ENCODE measurements around the gene FERMT3. TPM values are rescaled to one million over a fixed set of nuclear protein-coding genes. Genes with fewer than 3 reads are reported as not detected.

The FERMT3 gene
- total RNA-seq, 2 donors from 2014 or later = 142 to 193 TPM

GRCh38 chr11:64247729-64248531, 41.4 kb downstream of the FERMT3 start:
- DNase-seq (ENCODE audit: low spot score in 2 of 2) (no peak), ATAC-seq (no peak)
- Mint-ChIP-seq H3K36me3 (peaks cover 6 to 16% of the 10 kb centered on the region in 2 donors), H3K9me3 (no peaks in the 10 kb centered on the region), H3K27ac (peak overlapping the region in 1 of 2 donors; percentile 65)

- Mint-ChIP-seq H3K36me3 (peaks cover 6 to 9% of the 10 kb centered on the region in 2 donors), H3K27ac (no peak overlapping the region), H3K9me3 (no peaks in the 10 kb centered on the region)
- ATAC-seq = no peak
- no peak for DNase-seq (ENCODE audit: low spot score in 2 of 2)
Measured at GRCh38 chr11:64248578-64248977, 42.1 kb downstream of the FERMT3 start.

GRCh38 chr11:64249038-64249437, 42.5 kb downstream of the FERMT3 start:
- no peak overlapping the region for H3K27ac Mint-ChIP-seq
- ATAC-seq (no peak), DNase-seq (ENCODE audit: low spot score in 2 of 2) (no peak)
- H3K9me3 Mint-ChIP-seq = no peaks in the 10 kb centered on the region
- peaks cover 6% of the 10 kb centered on the region in 2 donors for H3K36me3 Mint-ChIP-seq

GRCh38 chr11:64249563-64250414, 43.3 kb downstream of the FERMT3 start:
- Mint-ChIP-seq H3K27ac (no peak overlapping the region), H3K9me3 (no peaks in the 10 kb centered on the region), H3K36me3 (peaks cover 6% of the 10 kb centered on the region in 2 donors)
- ATAC-seq = no peak
- no peak for DNase-seq (ENCODE audit: low spot score in 2 of 2)

- DNase-seq (ENCODE audit: low spot score in 2 of 2) (no peak), ATAC-seq (no peak)
- no peaks in the 10 kb centered on the region for H3K9me3 Mint-ChIP-seq
- H3K27ac Mint-ChIP-seq = no peak overlapping the region
- H3K36me3 Mint-ChIP-seq = peaks cover 6% of the 10 kb centered on the region in 2 donors
Measured at GRCh38 chr11:64250415-64251015, 44.0 kb downstream of the FERMT3 start.

GRCh38 chr11:64251016-64251752, 44.7 kb downstream of the FERMT3 start, which contains the start of gene PLCB3:
Gene PLCB3 (plus strand): TSS chr11:64251530. CDS start chr11:64251650, 120 bp downstream.
- no peaks in the 10 kb centered on the region for H3K9me3 Mint-ChIP-seq
- peak within 1 kb of the TSS; percentile 55 to 57 for H3K27ac Mint-ChIP-seq
- no peaks in the 10 kb centered on the region for H3K36me3 Mint-ChIP-seq
- peak; percentile 73 to 74 for ATAC-seq
- peak in 1 of 2 donors; percentile 79 for DNase-seq (ENCODE audit: low spot score in 2 of 2)

GRCh38 chr11:64251753-64252002, 45.2 kb downstream of the FERMT3 start:
- Mint-ChIP-seq H3K36me3 (no peaks in the 10 kb centered on the region), H3K9me3 (no peaks in the 10 kb centered on the region), H3K27ac (peak overlapping the region in 1 of 2 donors; percentile 55)
- DNase-seq (ENCODE audit: low spot score in 2 of 2) (no peak), ATAC-seq (no peak)

- peak overlapping the region; percentile 55 to 57 for H3K27ac Mint-ChIP-seq
- no peak for DNase-seq (ENCODE audit: low spot score in 2 of 2)
- no peaks in the 10 kb centered on the region for H3K36me3 Mint-ChIP-seq
- H3K9me3 Mint-ChIP-seq = no peaks in the 10 kb centered on the region
- ATAC-seq = peak in 1 of 2 donors; percentile 4
Measured at GRCh38 chr11:64252003-64252872, 45.7 kb downstream of the FERMT3 start.

GRCh38 chr11:64253043-64253442, 46.5 kb downstream of the FERMT3 start:
- DNase-seq (ENCODE audit: low spot score in 2 of 2) (no peak), ATAC-seq (no peak)
- Mint-ChIP-seq H3K36me3 (no peaks in the 10 kb centered on the region), H3K9me3 (no peaks in the 10 kb centered on the region), H3K27ac (no peak overlapping the region)

GRCh38 chr11:64253481-64253880, 47.0 kb downstream of the FERMT3 start:
- H3K27ac Mint-ChIP-seq = peak overlapping the region in 1 of 2 donors; percentile 46
- H3K9me3 Mint-ChIP-seq = no peaks in the 10 kb centered on the region
- no peak for DNase-seq (ENCODE audit: low spot score in 2 of 2)
- no peak for ATAC-seq
- no peaks in the 10 kb centered on the region for H3K36me3 Mint-ChIP-seq

GRCh38 chr11:64254326-64254725, 47.8 kb downstream of the FERMT3 start:
- ATAC-seq = no peak
- no peak overlapping the region for H3K27ac Mint-ChIP-seq
- no peaks in the 10 kb centered on the region for H3K36me3 Mint-ChIP-seq

GRCh38 chr11:64255135-64256128, 48.9 kb downstream of the FERMT3 start:
- ATAC-seq = no peak
- no peak overlapping the region for H3K27ac Mint-ChIP-seq
- H3K36me3 Mint-ChIP-seq = no peaks in the 10 kb centered on the region
- DNase-seq (ENCODE audit: low spot score in 2 of 2) = no peak
- no peaks in the 10 kb centered on the region for H3K9me3 Mint-ChIP-seq

More at GRCh38 chr11:64254326-64254725, 47.8 kb downstream of the FERMT3 start:
- H3K9me3 Mint-ChIP-seq = no peaks in the 10 kb centered on the region
- no peak for DNase-seq (ENCODE audit: low spot score in 2 of 2)

GRCh38 chr11:64256300-64256699, 49.8 kb downstream of the FERMT3 start:
- Mint-ChIP-seq H3K27ac (no peak overlapping the region), H3K9me3 (no peaks in the 10 kb centered on the region), H3K36me3 (no peaks in the 10 kb centered on the region)
- DNase-seq (ENCODE audit: low spot score in 2 of 2) = no peak
- ATAC-seq = no peak

- Mint-ChIP-seq H3K27ac (no peak overlapping the region), H3K36me3 (no peaks in the 10 kb centered on the region), H3K9me3 (no peaks in the 10 kb centered on the region)
- ATAC-seq (no peak), DNase-seq (ENCODE audit: low spot score in 2 of 2) (no peak)
Measured at GRCh38 chr11:64258356-64258755, 51.8 kb downstream of the FERMT3 start.

Data from activated naive CD4-positive, alpha-beta T cell treated with anti-CD3 and anti-CD28 coated beads, Interleukin-2, amount 50 U/mL, for 72 hours (primary cell).